ENCODE results near the gene HBG2.

GRCh38 chr11:5252919-5253265 is 1.7 kb downstream of the HBG2 start:
- TF ChIP-seq CTCF (conservative IDR thresholded peaks at IDR 0.05 in 1 of 2, IDR thresholded peaks at IDR 0.05 in 1 of 2; ENCODE audit: low read depth in 1 of 2, low read length in 2 of 2) (no peak), EZH2 (IDR thresholded peaks at IDR 0.05; ENCODE audit: low read length, missing control alignments) (no peak)
